CD4-positive, alpha-beta T cell treated with Interleukin-6 for 4 hours (primary cell): ENCODE data around the gene FAH.
"Not testable (repeated sequence)": the region's sequence is repeated elsewhere in the genome, so short reads cannot be mapped to it uniquely, and the experiment has no call there.

Source experiments
- DNase-seq: peaks from one replicate; pipeline ENCODE4 v3.0.0-alpha.2; 2020; ENCODE audit warnings: mixed read lengths

FAH gene

GRCh38 chr15:80152180-80152895, 461 bp upstream of the FAH start:
- peak; percentile 99 for DNase-seq

- DNase-seq = no peak
Observed at GRCh38 chr15:80153900-80154299, 1.1 kb downstream of the FAH start.

GRCh38 chr15:80154336-80154735, 1.5 kb downstream of the FAH start:
- no peak for DNase-seq

DNA sequence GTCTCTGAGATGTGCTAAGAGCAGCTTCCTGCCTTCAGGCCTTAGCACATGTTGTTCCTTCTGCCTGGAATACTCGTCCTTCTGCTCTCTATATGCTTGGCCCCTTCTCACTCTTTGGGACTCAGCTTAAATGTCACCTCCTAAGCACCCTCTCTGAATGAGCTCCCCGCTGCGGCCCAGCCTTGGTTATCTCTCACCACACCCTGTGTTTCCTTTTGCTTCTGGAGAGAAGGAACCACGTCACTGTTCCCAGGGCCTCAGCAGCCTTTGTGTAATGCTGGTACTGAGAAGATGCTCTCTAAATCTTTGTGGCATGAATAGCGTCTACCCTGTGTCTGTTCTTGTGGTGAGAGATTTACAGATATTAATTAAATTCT, 2.2 kb downstream of the FAH start:
- no peak for DNase-seq

DNA sequence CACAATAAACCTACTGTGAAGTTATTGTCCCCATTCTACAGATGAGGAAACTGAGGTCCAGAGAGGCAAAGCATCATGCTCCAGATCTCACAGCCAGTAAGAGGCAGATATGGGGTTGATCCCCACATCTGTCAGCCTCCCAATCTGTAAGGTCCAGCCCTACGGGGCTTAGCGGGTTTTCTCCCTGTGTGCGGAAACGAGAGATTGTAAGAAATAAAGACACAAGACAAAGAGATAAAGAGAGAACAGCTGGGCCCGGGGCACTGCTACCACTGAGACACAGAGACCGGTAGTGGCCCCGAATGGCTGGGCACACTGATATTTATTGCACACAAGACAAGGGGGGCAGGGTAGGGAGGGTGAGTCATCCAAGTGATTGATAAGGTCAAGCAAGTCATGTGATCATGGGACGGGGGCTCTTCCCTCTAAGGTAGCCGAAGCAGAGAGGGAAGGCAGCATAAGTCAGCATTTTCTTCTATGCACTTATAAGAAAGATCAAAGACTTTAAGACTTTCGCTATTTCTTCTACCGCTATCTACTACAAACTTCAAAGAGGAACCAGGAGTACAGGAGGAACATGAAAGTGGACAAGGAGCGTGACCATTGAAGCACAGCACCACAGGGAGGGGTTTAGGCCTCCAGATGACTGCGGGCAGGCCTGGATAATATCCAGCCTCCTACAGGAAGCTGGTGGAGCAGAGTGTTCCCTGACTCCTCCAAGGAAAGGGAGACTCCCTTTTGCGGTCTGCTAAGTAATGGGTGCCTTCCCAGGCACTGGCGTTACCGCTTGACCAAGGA, 2.8 kb downstream of the FAH start:
- not testable (repeated sequence) for DNase-seq

DNA sequence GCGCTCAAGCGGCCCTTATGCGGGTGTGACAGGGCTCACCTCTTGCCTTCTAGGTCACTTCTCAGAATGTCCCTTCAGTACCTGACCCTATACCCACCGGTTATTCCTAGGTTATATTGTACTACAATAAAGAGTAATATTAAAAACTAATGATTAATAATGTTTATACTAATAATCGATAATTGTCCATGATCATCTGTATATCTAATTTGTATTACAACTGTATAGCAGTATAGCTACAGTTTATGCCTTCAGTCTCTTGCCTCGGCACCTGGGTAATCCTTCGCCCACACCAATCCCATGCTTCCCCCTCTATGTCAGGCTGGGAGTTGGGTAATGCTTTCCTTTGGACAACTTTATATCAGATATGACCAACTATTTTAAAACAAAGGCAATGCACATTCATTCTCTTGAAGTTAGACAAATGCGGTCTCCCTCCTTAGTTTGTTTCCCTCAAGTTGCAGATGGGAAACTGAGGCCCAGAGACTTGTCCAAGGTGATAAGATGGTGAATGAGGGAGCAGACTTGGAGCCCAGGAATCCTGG, 3.4 kb downstream of the FAH start:
- no peak for DNase-seq

GRCh38 chr15:80157215-80157614, 4.4 kb downstream of the FAH start:
- no peak for DNase-seq

DNA sequence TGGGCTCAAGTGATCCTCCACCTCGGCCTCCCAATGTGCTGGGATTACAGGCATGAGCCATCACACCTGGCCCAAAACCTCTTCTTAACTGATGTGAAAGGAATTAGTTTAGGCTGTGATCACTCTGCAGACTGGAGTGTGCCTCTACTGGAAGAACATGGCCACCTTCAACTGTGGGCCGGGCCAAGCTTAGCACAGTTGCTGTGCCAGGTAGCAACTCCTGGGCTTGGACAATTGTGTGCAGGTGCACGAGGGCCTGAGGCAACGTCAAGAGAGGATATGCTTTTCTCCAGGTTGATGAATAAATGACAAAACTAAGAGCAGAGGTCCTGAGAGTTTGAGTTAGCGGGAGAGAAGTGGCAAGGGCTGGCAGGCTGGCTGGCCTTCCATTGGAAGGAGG, 6.5 kb downstream of the FAH start:
- no peak for DNase-seq

DNA sequence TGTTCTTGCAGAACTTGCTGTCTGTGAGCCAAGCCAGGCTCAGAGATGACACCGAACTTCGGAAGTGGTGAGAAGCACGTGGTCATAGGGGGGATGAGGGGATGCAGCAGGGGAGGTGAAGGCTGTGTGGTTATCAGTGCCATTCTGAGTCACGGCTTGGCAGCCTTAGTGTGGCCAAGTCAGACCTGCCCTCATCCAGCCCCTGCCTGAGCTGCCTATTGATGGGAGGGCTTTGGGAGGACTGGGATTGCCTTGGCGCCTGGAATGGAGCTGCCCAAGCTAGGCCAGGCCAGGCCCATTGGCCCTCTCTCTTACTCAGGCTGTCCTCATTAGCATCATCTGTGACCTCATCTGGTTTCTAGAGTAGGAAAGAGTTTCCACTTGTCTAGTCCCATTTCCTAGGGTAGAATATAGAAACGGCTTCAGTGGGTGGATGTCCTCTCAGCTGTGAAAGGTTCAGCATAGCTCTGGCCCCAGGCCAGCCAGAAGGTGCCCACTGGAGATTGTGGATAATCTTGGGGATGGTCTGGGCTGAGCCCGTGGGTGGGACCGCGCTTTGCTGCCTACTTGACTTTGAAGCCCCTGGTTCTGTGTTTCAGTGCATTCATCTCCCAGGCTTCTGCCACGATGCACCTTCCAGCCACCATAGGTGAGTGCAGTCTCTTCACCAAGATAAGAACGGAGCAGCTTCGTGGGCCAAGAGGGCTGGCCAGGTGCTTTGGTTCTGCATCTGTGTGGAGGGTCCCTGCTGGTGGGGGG, 7.2 kb downstream of the FAH start:
- DNase-seq = no peak

GRCh38 chr15:80160570-80161156, 7.9 kb downstream of the FAH start:
- DNase-seq = peak; percentile 37

DNA sequence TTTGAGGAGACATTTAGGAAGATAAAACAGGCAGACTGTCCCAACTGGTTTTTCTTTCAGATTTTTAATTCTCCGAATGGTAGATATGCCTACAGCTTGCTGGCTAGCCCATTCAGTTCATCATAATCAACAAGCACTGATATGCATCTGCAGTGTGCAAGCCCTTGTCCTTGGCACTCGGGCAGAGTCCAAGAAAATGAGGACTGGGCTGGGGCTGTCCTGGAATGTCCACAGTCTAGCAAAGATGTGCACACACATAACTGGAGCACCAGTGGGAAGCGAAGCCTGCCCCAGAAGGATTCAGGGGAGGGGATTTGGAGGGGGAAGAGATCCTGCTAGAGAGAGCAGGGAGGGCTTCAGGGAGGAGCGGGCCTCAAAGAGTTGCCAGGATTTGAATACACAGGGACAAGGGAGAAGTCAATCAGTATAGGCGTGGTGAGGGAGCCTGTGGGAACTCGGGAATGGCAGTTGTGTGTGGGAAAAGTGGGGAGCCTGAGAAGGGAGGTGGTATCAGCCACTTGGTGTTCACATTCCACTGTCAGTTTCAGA, 8.7 kb downstream of the FAH start:
- no peak for DNase-seq

GRCh38 chr15:80162059-80162554, 9.3 kb downstream of the FAH start:
- no peak for DNase-seq

DNA sequence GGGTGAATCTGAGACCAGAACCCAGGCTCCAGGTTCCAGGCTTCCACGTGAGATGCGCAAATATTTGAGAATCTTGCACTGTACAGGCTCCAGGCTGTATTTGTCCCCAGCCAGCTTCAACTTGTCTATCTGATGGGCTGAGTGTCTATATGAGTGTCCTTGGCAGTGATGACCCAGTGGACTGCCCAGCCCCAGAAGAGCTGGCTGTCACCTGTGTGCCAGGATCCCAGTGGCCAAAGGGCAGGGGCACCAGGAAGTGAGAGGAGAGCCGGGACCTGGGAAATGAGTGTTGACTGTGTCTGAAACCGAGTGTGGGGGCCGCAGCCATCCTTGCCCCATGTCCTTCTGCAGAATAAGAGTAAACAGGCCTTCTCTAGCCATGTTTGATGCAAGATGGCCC, 10.4 kb downstream of the FAH start:
- no peak for DNase-seq

- DNase-seq = no peak
Observed at GRCh38 chr15:80163897-80164296, 11.1 kb downstream of the FAH start.

- DNase-seq = no peak
Observed at GRCh38 chr15:80167936-80168335, 15.1 kb downstream of the FAH start.

- DNase-seq = no peak
Observed at GRCh38 chr15:80168421-80168820, 15.6 kb downstream of the FAH start.

DNA sequence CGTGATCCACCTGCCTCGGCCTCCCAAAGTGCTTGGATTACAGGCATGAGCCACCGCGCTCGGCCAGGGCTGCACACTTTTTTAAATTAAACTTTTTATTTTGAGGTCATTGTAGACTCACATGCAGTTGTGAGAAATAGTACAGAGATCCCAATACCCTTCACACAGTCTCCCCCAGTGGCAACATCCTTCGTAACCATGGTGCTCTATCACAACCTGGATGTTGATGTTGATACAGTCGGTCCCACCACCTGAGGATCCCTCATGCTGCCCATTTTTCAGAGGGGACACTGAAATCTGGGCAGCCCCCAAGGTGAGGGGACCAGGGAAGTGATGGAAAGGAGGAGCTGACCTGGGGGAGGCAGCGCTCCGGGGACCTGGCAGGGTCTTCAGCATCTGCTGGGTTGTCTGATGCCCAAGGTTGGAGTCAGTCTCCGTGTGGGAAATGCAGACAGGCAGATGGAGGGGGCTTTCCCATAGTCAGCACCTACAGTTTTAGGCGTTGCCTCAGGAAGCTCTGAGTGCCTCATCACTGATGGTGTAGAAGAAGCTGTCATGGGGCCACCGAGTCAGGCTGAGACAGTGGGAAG, 17.1 kb downstream of the FAH start:
- no peak for DNase-seq

GRCh38 chr15:80170596-80170995, 17.8 kb downstream of the FAH start:
- DNase-seq = no peak

DNA sequence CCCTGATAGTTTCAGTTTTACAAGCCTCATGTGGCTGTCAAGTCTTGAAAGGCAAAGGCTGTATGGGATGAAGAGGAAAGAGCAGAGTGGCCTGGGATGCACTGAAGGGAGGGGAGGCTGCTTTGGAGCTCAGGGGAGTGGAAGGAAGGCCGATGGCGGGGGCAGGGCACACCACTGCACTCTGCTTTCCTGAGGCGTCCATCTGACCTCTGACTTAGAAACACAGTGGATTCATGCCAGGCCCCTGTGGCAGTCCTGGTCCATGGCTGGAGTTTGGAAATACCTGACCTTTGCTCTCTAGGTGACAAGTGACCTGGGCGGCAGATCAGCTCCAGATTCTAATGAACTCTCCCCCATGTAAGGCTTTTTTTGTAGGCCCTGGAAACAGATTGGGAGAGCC, 19.0 kb downstream of the FAH start:
- no peak for DNase-seq

DNA sequence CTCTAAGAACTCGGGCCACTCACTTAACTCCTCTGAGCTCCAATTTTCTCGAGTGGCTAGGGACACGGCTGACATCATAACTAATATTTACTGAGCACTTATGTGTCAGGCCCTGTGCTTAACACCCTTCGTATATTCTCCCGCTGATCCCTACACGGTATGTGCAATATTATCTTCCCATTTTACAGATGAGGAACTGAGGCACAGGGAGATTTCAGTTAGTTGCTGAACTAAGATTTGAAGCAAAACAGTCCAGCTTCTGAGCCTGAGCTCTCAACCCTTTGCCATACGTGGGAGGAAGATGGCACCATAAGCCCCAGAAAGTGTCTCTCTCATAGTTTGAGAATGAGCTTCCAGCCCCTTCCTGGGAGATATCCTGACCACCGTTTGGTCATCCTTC, 19.6 kb downstream of the FAH start:
- no peak for DNase-seq

DNA sequence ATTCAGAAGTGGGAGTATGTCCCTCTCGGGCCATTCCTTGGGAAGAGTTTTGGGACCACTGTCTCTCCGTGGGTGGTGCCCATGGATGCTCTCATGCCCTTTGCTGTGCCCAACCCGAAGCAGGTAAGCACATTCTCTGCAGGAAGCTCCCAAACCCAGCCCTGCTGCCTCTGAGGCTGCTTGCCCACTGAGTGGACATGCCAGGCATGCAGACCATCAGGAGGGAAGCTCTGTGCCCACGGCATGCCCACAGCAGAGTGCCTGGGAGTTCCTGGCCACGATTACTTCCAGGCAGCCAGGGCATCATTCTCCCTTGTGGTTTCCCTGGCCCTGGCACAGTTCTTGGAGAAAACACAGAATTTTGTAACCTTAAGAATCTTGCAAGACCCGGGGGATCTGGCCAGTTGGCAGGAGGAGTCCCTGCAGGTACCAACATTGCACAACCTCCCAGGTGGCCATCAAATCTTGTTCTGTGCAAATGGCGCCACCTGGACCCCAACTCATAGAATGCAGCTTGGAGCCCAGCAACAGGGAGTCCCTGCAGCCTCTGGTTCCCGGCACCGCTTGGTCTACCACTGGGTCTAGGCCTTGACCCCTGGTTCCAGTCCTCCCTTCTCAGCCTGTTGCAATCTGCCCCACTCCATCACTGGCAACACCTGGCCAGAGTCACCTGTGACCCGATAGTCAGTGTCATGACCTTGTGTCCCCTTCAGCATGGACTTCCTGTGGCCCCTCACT, 20.4 kb downstream of the FAH start:
- peak; percentile 75 for DNase-seq
